Body of pancreas (tissue), 4 donors: ENCODE measurements around the gene SPINT1. TPM values are rescaled to one million over a fixed set of nuclear protein-coding genes. Genes with fewer than 3 reads are reported as not detected.

Experiments used
- ATAC-seq: fragments of 150-250 bp; one replicate; pipeline ENCODE4 v1.9.1; 2016
- DNase-seq, 4 donors: peaks; one replicate each; pipeline ENCODE4 v3.0.0-alpha.2; 2019
- H3K27ac ChIP-seq, 4 donors: fragments of 200-600 bp; sonication (generic); 1 replicate in 3 of 4; 2 replicates in 1 of 4; pipeline versions ENCODE4 v1.5.1 to v1.6.1; 2016 to 2019; ENCODE audit warnings: mild to moderate bottlenecking in 1 of 4, mixed read lengths in 1 of 4, moderate library complexity in 1 of 4
- H3K27me3 ChIP-seq, 2 donors: fragments of 200-600 bp; sonication (generic); one replicate each; pipeline ENCODE4 v1.6.0; 2016; ENCODE audit warnings: mild to moderate bottlenecking in 1 of 2
- H3K36me3 ChIP-seq, 2 donors: fragments of 200-600 bp; sonication (generic); replicated peaks in 1 of 2; 2 replicates each; pipeline ENCODE4 v1.5.1; 2016; ENCODE audit warnings: low read depth in 2 of 2; ENCODE audit not compliant: insufficient read depth in 1 of 2
- H3K4me1 ChIP-seq: fragments of 200-600 bp; sonication (generic); one replicate; pipeline ENCODE4 v1.6.0; 2016
- H3K4me3 ChIP-seq, 2 donors: fragments of 200-600 bp; sonication (generic); 1 replicate in 1 of 2; 2 replicates in 1 of 2; pipeline ENCODE4 v1.5.1; 2016 to 2019
- H3K9me3 ChIP-seq, 3 donors: fragments of 200-600 bp; sonication (generic); 1 replicate in 2 of 3; 2 replicates in 1 of 3; pipeline ENCODE4 v1.5.1; 2016
- POLR2A ChIP-seq, 3 donors: fragments of 450-650 bp; IDR thresholded peaks; one replicate each; pipeline ENCODE4 v1.6.1; 2016; ENCODE audit warnings: antibody characterized with exemption in 3 of 3, mild to moderate bottlenecking in 2 of 3
- WGBS, 2 donors: methylation state at CpG; one replicate each; pipeline ENCODE4 v1.1.5; 2017; 5-methylcytosine and 5-hydroxymethylcytosine counted together
- intact Hi-C: fragments of 100-400 bp; cut with DNase I; formaldehyde crosslinking; loops from one replicate; pipeline ENCODE4 v1.15.1; 2023
- total RNA-seq, 2 donors: library from RNA; depleted of rRNA; stranded (reverse); fragments of >200 nt; gene quantifications; one replicate each; pipeline ENCODE4 v1.1.0, GENCODE V29; 2016
- TF ChIP-seq, protein P1 (sequence below), 7 experiments: fragments of 450-650 bp in 4 of 7; fragments of 200-600 bp in 3 of 7; sonication (generic) in 3 of 7; IDR thresholded peaks; one replicate each; pipeline ENCODE4 v1.5.1; 2016 to 2019; ENCODE audit warnings: antibody characterized with exemption in 7 of 7

SPINT1 gene
- total RNA-seq, 2 donors from 2014 or later = 110 to 134 TPM

DNA sequence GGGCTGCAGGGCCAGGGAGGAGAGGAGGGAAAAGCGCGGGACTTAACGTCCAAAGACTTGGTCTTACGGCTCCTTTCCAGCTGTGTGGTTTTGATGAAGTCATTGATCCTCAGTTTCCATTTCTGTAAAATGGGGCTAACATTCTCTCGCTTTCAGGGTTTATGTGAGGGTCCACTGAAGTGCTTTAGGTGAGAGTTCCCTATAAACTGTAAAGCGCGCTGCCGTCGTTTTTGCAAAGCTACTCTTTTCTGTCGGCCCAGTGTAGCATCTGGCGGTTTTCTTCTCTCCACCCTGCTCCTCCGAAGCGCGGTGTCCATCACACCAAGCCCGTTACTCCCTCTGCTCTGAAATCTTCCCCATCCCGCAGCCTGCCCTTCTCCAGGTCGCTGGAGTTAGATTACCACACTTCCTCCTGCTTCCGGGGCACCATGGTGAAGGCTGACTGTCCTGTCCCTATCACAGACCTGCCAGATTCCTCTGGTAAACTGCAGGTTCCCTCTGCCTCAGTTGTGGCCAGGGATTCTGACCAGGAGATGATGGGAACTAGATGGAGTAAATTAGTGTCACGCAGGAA is 35.9 kb upstream of the SPINT1 start:
- H3K4me1 ChIP-seq = peaks cover 28% of the 10 kb centered on the region
- intact Hi-C loops = no loop called here
- no peaks in the 10 kb centered on the region for H3K9me3 ChIP-seq
- DNase-seq = no peak
- WGBS, 2 donors = 7 to 57% methylated on average over 15 to 19 of the region's 19 CpGs
- H3K27me3 ChIP-seq = no peaks in the 10 kb centered on the region
- ATAC-seq = no peak
- peaks cover 0 to 5% of the 10 kb centered on the region in 2 donors for H3K36me3 ChIP-seq
- peak overlapping the region; percentile 70 to 74 for H3K4me3 ChIP-seq
- no peak for TF ChIP-seq POLR2A (IDR thresholded peaks at IDR 0.05)
- TF ChIP-seq, protein P1, sequence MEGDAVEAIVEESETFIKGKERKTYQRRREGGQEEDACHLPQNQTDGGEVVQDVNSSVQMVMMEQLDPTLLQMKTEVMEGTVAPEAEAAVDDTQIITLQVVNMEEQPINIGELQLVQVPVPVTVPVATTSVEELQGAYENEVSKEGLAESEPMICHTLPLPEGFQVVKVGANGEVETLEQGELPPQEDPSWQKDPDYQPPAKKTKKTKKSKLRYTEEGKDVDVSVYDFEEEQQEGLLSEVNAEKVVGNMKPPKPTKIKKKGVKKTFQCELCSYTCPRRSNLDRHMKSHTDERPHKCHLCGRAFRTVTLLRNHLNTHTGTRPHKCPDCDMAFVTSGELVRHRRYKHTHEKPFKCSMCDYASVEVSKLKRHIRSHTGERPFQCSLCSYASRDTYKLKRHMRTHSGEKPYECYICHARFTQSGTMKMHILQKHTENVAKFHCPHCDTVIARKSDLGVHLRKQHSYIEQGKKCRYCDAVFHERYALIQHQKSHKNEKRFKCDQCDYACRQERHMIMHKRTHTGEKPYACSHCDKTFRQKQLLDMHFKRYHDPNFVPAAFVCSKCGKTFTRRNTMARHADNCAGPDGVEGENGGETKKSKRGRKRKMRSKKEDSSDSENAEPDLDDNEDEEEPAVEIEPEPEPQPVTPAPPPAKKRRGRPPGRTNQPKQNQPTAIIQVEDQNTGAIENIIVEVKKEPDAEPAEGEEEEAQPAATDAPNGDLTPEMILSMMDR (IDR thresholded peaks at IDR 0.05) = no peak
- peak overlapping the region in 3 of 4 donors; percentile 73 to 89 (median 87) for H3K27ac ChIP-seq

DNA sequence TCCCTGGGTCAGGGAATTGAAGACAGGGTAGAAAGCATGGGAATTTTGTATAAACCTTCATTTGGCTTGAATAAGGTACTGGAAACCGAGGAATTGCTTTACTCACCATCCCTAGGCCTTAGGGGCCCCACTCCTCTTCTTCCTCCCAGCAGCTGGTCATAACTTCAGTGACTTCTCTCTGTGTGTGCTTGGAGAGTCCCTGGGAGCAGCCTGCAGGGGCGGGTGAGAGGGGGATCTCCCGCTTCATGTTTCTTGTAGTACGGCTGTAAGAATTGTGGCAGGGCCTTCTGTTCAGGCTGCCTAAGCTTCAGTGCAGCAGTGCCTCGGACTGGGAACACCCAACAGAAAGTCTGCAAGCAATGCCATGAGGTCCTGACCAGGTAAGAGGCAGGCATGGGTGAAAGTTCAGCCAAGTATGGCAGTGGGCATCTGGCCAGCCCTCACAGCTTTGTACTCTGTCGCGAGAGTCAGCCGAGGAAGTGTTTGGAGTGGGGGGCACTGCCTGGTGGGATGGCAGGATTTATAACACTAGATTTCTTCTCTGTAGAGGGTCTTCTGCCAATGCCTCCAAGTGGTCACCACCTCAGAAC is 34.9 kb upstream of the SPINT1 start:
- Histone ChIP-seq H3K27me3 (no peaks in the 10 kb centered on the region), H3K4me1 (peaks cover 23% of the 10 kb centered on the region), H3K9me3 (no peaks in the 10 kb centered on the region), H3K27ac (no peak overlapping the region), H3K4me3 (no peak overlapping the region), H3K36me3 (peaks cover 0 to 5% of the 10 kb centered on the region in 2 donors)
- intact Hi-C loops = no loop called here
- ATAC-seq = no peak
- DNase-seq = no peak
- no peak for TF ChIP-seq POLR2A (IDR thresholded peaks at IDR 0.05)
- TF ChIP-seq, protein P1 (IDR thresholded peaks at IDR 0.05) = no peak
- 62 to 83% methylated on average over 8 of the region's 8 CpGs for WGBS, 2 donors

DNA sequence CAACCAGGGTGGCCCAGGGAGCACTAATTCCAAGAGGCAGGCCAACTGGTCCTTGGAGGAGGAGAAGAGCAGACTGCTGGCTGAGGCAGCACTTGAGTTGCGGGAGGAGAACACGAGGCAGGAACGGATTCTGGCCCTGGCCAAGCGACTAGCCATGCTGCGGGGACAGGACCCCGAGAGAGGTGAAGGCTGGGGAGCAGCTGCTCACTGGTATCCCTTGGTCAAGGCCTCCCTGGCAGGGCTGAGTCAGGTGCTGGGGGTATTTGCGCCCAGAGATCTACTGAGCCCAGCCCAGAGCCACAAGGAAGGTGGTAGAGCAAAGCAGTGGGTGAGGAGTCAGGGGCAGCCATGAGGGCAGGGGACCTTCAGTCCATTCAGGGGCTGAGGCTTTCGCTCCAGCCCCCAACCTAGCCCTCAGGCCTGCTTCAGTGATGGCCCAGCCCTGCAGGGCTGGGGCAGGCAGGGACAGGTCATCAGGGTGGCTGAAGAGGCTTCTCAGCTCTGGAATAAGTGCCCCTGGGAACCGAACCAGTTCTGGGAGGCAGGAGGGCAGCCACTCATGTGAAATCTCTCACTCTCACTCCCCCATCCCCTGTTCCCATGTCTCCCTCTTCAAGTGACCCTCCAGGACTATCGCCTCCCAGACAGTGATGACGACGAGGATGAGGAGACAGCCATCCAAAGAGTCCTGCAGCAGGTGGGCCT is 31.0 kb upstream of the SPINT1 start:
- TF ChIP-seq, protein P1 (IDR thresholded peaks at IDR 0.05) = no peak
- no peak for TF ChIP-seq POLR2A (IDR thresholded peaks at IDR 0.05)
- Histone ChIP-seq H3K4me1 (peaks cover 10% of the 10 kb centered on the region), H3K4me3 (no peak overlapping the region), H3K36me3 (peaks cover 0 to 5% of the 10 kb centered on the region in 2 donors), H3K9me3 (no peaks in the 10 kb centered on the region), H3K27ac (no peak overlapping the region), H3K27me3 (no peaks in the 10 kb centered on the region)
- intact Hi-C loops = no loop called here
- 93 to 94% methylated on average over 12 of the region's 12 CpGs for WGBS, 2 donors
- DNase-seq = no peak
- no peak for ATAC-seq

DNA sequence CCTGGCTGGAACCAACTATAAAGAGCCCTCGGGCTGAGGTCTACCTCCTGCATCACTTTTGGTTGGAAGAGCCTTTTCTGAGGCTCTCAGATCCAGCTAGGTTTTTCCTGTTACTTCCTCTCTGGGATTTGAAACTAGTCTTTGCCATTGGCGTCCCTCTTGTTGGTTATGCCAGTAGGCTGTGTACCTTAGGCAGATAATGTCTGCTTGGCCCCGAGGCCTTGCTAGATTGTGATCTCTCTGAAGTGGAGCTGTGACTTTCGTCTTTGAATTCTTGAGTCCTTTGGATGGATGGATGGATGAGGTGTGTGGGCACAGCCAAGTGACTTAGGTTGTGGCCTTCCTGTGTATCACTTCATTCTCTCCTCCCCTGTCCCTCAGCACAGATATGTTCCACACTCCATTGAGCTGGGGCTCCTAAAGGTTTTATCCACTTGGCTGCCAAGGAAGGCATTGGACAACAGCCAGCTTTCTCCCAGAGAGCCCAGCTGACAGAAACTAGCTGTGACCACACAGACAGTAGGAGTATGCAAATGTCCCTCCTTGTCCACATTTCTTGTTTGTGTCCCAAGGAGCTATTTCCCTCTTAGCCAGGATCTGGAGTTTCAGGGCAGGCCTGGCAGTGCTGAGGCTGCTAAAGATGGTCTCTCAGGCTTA is 28.7 kb upstream of the SPINT1 start:
- Histone ChIP-seq H3K27me3 (no peaks in the 10 kb centered on the region), H3K27ac (no peak overlapping the region), H3K36me3 (peaks cover 0 to 5% of the 10 kb centered on the region in 2 donors), H3K9me3 (no peaks in the 10 kb centered on the region), H3K4me1 (no peaks in the 10 kb centered on the region), H3K4me3 (no peak overlapping the region)
- DNase-seq (peak in 3 of 4 donors; percentile 9 to 50 (median 32)), ATAC-seq (no peak)
- TF ChIP-seq, protein P1 (IDR thresholded peaks at IDR 0.05) = no peak
- no peak for TF ChIP-seq POLR2A (IDR thresholded peaks at IDR 0.05)
- WGBS, 2 donors = 40 to 61% methylated on average over 4 of the region's 4 CpGs
- intact Hi-C loops = no loop called here
